HL-60/S4 treated with phorbol 12-myristate 13-acetate at 8.2 ng/mL for 4 days and 3 days (cell line): ENCODE data around the gene CIB4.

Experiments
- in situ Hi-C: fragments of 300-500 bp; cut with MboI; formaldehyde crosslinking; loops from 2 replicates; pipeline ENCODE4 v1.15.0; 2022; ENCODE audit warnings: low sequenced_read_pairs

The CIB4 gene

DNA sequence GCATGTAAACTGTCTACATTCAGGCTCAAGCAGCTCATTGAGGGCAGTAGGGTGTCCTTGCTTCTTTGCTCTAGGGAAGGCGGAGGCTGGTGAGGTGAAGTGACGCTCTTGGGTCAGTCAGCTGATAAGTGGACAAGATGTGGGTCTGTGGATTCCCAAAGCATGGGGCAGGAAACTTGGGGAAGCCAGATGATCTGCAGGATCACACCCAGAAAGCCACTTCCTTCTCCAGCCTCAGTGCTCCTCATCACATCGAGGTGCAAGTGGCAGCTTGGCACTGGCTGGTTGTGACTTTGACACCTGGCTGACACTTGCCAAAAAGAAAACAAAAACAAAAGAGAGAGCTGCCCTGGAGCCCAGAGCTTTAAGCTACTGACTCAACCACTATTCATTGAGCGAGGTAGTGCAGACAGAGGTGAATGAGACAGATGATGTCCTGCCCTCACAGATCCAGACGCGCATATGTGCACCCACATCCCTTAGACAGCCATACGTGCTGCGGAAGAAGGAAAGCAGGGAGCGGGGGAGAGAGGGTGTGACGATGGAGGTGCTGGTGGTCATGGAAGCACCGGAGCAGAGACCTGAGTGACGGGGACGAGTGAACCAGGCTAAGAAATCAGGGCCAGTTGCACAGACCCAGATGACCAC is 3.1 kb upstream of the CIB4 start:
- in situ Hi-C loops = no loop called here

DNA sequence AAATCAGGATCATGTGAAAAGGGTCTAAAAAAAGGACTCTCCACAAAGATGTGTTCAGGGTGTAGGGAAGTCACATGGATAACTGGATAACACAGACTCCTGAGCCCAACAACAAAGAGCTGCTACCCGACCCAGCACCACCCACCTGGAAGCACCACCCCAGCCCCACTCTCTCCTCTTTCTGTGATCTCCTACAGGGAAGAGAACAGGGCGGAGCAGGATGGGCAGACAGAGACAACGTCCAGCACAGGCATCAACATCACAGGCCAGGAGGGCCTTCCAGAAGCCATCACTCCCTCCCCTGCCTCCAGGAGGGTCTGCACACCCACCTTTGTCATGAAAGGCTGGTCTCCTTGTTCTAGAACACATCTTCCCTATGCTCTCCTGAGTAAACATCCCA is 1.3 kb upstream of the CIB4 start:
- in situ Hi-C loops = no loop called here

DNA sequence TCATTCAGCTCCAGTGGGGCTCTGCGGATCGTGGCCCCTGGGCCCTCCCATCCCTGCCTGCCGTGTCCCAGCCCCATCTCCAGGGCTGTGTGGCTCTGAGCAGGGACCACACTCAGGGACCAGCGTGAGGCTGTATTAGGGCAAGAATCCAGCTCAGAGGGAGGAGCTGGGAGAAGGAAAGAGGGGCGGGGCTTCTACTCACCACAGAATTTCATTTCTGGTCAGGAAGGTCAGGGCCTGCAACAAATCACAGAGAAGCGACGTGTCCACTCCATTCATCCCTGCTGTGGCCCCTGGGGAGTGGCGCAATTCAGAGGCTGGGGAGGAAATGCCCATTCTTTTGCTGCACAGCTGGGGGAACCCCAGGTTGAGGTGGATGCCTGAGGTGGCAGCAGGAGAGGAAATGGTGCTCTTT is 828 bp downstream of the CIB4 start:
- in situ Hi-C loops = no loop called here

DNA sequence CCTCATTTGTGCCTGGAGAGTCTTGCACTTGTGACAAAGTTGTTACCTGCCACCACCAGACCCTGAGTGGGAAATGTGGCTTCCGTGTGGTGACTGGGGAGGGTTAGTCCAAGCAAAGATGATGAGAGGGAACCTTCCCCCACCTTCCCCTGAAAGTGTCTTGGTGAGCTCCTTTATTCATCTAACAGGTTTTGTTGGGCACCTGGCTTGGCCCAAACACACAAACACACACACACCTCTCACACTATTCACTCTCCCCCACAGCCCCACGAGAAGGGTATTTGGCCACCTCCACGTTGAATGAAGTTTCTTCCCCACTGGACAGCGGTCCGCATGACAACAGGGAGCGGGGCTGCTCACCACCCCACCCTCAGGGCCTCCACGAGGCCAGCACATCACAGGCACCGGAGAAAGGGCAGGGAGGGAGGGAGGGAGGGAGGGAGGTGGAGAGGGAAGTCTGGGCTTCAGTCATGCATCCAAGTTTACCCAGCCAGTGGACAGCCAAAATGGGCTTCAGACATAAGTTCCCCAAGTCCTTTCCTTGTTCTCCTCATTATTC is 1.4 kb downstream of the CIB4 start:
- in situ Hi-C loops = no loop called here

DNA sequence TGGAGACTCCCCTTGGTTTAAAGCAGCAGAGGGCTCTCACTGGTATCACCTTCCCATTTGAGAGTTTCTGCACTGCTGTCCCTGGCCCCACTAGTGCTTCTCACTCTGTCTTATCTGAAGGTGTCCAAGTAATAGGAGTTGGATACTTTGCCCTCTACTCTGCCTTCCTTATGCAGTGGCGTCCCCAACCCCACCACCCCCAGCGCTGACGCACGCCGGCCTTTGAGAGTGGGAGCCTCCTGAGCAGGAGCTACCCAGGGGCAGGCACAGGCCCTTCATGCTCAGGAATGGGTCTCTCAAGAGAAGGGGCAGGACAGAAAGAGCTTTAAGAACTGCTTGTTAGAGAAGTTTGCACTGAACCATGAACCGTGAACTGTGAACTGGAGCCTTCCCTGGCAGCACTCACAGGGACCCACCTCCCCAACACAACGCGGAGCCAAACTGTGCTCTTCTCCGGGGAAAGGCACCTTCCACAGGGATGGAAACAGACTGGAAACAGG is 3.3 kb downstream of the CIB4 start:
- in situ Hi-C loops = no loop called here

DNA sequence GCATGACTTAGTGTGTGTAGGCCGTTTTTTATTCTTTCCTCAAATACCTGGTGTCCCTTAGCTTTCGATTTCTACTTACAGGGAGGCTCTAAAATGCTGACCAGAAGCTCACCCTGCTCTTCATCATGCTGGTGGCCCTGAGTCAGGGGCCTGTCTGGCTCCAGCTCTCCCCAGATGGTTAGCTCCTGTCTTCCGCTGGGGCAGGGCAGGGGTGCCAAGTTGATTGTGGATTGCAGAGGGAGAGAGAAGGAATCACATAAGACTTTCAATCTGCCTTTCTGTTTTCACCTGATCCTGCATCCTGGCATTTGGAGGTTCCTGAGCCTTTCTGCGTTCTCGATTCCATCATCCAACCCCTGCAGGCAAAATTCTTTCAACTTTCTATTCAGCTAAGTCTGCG is 4.2 kb downstream of the CIB4 start:
- in situ Hi-C loops = no loop called here

DNA sequence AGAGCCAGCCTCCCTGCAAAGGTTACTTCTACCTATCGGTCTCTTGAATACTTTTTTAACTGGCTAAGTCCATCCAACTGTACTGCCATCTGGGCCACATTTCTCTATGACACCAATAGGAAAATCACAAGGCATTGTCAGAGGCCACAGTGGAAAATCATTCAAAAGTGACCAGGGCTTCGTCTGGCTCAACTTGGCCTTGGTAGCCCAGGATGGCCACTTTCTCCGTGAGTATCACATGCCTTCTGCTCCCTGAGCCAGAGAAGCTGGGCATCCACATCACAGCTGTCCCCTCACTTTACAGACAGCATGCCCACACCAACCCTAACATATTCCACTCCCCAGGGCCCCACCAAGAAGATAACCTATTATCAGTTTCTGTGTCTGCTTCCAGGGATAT is 5.8 kb downstream of the CIB4 start:
- in situ Hi-C loops = no loop called here

DNA sequence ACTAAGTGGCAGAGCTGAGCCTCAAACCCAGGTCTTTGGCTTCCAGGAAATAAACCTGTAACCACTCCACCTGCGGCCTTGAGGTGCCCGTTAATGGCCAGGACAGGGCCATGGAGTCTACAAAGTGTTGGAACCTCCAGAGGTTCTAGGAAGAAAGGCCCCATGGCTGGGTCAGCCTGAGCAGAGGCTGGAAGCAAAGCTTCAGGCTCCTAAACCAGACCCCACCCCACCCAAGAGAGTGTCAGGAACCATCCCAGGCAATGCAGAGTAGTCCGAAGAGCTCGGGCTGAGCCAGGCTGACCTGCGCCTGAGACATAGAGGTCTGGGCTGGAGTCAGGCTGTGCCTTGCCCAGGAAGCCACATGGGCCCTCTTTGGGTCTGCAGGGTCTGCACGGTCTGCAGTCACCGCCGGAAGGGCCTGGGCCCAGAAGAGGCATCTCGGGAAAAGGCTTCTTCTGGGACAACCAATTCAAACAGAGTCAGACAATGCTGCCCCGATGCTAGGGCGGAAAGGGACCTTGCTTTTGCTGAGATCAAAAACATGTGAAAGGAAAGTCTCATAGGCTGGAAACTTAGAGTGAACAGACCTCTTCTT is 6.4 kb downstream of the CIB4 start:
- in situ Hi-C loops = no loop called here

DNA sequence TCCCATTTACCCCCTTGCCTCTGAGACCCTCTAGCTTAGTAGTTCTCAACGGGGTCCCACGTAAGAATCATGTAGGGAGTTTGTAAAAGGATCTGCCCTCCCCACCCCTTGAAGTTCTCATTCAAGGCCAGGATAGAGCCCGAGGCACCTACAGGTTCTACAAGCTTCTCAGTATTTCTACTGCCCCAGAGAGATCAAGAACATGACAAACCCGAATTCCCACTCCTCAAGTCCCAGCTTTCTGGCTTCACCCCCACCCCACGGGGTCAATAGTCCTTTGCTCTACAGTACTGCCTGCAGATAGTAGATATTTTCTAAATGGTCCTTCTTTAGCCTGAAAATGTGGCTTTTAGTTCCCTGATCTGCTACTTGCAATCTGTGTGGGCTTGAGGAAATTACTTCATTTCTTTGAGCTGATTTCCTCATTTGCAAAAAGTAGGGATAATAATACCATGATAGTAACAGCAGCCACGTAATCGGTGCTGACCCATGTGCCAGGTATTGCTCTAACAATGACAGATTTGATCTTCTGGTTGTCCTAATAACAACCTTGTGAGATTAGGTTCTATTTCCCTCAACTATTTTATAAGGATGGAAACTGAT is 7.1 kb downstream of the CIB4 start:
- in situ Hi-C loops = no loop called here

DNA sequence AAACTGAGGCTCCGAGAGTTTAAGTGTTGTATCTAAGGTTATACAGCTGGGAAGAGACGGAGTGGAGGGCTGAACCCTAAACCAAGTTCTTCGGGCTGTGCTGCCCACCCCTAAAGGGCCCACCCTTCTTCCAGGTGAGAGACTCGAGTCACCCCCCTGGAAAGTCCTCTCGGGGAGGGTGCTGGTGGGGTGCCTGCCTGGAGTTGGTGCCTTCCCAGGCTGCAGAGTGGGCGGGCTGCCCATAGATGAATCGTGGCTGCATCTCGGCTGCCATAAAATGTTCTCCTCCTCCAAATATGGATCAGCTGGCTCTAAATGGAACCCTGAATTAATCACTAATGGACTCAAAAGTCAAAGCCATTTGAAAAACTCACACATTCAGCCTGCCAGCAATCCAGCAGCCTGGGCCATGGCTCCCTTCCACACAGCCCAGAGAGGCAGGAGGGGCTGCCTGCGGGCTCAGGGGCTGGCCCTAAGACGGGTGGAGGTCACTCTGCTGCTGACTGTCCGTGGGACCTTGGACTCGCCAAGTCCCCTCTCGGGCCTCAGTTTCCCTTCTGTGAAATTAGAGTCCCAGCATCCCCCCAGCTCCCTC is 7.7 kb downstream of the CIB4 start:
- in situ Hi-C loops = no loop called here

DNA sequence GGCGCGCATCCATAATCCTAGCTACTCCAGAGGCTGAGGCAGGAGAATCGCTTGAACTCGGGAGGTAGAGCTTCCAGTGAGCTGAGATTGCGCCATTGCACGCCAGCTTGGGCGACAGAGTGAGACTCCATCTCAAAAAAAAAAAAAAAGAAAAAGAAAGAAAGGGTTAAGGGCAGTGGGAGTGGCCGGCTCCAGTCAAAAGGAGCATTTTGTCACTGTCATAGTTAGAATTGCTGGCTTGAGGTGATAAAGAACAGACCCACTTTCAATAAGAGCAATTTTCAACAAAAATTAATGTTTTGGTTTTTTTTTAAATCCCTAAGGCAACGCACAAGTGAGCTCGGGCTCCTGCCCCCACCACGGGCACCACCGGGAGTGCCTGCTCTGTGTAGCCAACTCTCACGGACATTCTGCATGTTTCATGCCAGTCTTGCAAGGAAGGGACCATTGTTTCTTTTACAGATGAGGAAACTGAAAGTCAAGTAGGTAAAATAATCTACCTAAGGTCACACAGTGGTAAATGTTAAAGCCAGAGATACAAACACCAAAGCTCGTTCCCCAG is 8.5 kb downstream of the CIB4 start:
- in situ Hi-C loops = no loop called here

DNA sequence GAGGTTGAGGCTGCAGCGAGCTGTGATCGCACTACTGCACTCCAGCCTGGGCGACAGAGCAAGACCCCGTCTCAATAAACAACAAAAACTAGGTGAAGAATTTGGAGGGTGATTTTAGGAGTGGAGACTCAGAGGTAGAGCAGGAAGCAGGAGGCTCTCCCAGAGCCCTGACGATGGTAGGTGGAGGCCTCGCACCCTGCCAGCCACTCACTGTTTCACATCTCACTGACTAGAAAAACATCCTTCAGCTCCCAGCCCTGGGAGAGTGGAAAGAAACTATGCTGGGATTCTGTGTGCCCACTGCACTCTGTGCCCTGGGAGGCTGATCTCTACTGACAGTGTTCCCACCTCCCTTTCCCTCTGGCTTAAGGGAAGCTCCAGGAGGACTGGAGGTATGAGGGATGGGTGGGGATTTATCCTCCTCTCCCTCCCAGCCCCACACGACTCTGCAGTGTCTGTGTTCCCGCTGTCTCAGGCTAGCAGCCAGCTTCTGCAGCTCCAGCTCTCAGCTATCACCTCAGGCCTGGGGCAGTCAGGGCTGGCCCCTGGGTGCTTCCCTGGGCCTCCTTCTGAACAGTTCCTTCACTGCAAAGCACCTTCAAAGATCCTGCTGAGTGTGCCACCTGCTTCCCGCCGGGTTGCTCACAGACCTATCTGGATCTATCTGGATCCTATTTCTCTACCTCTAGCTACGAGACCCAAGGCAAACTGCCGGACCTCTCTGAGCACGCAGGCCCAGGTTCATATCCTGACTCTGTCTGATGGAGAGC is 9.6 kb downstream of the CIB4 start:
- in situ Hi-C loops = no loop called here

DNA sequence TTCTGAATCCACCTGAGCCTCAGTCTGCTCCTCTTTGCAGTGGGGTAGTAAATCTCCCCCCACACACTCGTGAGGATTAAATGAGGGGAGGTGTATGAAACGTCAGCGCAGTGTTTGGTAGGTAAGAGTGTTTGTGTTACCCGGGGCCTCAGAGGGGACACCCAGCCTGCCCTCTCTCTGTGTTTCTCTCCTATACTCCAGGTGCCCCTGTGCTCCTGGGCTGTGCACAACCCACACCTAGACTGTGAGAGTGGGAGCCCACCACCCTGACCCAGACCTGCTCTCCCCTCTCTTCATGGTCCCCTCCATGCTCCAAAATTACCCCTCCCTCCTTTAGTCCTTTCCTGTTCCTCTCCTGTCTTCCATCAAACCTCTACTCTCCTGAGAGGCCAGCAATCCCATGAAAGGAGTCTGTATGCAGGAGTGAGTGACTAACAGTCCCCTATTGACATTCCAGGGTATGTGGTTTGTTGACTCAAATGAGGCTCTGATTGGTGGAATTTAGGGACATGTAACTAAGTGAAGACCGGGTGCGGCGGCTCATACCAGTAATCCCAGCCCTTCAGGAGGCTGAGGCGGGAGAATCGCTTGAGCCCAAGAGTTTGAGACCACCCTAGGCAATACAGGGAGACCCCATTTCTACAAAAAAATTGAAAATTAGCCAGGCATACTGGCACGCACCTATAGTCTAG is 10.4 kb downstream of the CIB4 start:
- in situ Hi-C loops = no loop called here

DNA sequence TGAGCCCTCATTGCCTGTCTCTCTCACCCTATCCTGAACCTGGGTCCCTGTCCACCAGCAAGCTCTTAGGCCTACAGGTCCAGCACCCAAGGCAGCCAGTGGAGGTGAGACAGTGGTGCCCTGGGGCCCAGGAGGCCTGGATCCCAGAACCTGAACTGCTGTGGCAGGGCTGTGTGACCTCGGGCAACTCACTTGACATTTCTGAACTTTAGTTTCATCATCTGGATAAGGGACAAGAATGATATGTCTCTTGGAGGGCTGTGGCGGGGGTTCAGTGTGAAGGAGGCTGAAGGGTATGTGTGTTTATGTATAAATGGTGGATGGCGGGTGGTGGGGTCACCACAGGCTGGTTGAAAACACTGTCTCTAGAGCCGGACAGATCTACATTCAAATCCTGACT is 10.9 kb downstream of the CIB4 start:
- in situ Hi-C loops = no loop called here

DNA sequence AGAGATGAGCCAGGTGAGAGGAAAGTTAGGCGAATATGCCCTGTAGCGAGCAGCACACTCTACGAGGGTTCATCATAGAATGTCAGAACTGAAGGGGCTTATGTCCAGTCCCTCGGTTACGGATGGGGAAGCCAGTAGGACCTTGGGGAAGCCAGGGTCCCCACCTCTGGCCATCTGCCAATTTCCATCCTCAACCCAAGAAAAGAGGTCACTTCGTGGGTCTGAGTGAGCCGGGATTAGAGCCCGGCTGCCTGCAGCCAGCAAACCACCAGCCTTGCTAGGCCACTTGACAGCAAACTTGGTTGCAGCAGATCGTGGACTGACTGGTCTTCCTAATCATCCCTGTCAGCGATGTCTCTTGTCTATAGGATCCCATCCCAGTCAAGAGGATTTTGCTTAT is 11.4 kb downstream of the CIB4 start:
- in situ Hi-C loops = no loop called here

DNA sequence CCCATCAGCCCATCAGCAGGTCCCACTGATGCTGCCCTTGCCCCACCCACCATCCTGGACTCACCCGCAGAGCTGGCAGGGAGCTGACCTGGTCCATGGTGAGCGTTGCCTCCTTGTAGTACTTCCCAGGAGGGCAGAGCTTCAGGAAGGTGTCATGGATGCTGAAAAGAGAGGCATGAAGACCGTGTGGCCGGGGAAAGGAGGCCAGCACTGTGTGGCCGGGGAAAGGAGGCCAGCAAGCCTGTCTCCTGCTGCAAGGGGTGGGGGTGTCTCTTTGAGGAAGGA is 11.9 kb downstream of the CIB4 start:
- in situ Hi-C loops = no loop called here

DNA sequence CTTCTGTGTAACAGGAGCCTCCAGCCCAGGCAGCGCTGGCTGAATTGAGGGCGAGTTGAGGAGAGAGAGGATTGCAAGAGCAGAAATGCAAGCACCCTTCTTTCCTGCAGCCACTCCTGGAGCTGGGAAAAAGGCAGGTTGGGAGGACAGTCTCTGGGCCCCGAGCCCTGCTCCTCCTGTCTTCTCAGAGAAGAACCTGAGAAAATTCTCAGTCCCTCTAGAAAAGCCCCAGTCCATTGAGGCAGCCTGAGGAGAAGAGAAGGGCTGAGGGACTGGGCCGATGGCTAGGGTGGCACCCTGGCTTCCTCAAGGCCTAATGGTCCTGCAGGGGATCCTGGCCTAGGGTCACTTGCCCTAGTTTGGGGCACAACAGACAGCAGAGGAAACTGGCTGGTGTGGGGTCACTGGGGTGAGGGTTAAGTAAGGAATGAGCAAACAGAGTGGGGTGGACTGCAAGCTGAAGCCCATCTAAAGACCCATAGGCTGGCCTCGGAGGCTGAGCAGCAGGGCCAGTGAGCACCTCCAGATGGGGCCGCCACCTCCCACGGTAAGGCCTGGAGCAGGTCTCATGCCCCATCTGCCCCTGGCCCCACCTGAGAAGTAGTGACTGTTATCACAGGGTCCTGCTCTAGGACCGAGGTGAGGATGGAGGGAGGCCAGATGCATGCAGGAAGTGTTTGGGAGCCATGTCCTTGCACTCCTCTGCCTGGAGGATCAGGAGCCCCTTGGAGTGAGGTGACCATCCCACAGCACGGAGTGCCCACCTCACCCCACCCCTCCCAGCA is 12.4 kb downstream of the CIB4 start:
- in situ Hi-C loops = no loop called here

DNA sequence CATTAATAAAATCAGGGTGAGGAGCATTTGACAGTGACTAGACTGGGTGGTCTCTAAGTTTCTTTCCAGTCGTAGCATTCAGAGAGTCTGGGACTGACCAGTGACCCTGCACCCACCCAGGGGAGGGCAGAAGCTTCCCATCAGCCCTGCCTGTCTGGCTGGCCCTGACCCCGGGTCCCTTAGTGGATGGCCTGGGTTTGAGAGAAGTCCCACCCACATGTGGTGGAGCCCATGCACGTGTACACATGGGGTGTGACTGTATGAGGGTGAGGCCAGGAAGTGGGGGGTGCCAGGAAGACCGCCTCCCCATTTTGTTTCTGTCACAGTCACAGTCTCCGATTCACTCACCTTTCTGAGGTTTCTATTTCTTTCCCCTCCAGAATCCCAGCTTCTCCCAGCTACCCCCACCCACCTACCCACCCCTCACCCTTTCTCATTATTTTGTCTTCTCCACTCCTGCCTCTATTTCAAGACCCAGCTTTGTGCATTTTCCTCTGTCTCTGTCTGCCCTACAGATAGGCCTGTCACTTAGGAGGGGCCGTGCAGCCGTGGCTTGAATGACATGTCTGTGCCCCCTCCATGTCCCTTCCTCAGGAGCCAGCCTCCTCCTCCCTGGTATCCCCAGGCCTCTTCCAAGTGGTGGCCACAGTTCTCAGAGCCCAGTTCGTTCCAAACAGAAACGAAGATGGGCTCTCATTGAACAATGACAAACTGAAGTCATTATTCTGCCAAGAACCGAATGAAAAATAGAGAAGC is 13.6 kb downstream of the CIB4 start:
- in situ Hi-C loops = no loop called here

DNA sequence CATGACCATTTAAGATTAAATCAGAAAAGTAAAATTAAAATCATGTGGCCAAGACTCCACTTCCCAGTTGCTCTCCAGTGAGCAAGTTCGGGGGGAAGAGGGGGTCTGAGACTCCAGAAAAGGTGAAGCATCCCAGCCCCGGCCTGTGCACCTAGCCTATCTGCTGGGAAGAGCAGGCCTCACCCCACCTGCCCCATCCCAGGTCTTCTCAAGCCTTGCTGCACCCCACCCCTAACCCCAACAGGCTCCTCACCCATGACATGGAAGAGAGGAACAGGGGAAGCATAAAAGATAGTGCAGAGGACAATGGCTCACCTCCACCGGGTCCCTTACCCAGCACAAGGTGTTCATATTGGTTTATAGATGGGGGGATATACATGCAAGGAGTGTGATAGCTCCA is 14.6 kb downstream of the CIB4 start:
- in situ Hi-C loops = no loop called here
